Measurements from ENCODE around the gene OSCAR.
A peak's percentile ranks its signal among the peaks of the same experiment; 100 is the strongest.
"Not testable (repeated sequence)": the region's sequence is repeated elsewhere in the genome, so short reads cannot be mapped to it uniquely, and the experiment has no call there.

Gene OSCAR

GRCh38 chr19:54125713-54126112 lies 25.1 kb upstream of the OSCAR start:
- no peak for DNase-seq (ENCODE audit: low read depth)

GRCh38 chr19:54124393-54124792 lies 23.8 kb upstream of the OSCAR start:
- no peak for DNase-seq (ENCODE audit: low read depth)

- no peak for DNase-seq (ENCODE audit: low read depth)
Observed at GRCh38 chr19:54123682-54124081, 23.1 kb upstream of the OSCAR start.

- DNase-seq (ENCODE audit: low read depth), result no peak
Observed at GRCh38 chr19:54121259-54121658, 20.7 kb upstream of the OSCAR start.

GRCh38 chr19:54115109-54116063 lies 14.8 kb upstream of the OSCAR start, which contains the start of the genes PRPF31 and TFPT:
Gene PRPF31, plus strand, starts transcription at chr19:54115754. Its CDS starts 2,525 bp downstream, at chr19:54118279.
Gene TFPT, minus strand, starts transcription at chr19:54115657. Its CDS starts 388 bp downstream, at chr19:54115269.
- peak; percentile 89 for DNase-seq (ENCODE audit: low read depth)

- DNase-seq (ENCODE audit: low read depth), result peak; percentile 13
Observed at GRCh38 chr19:54114340-54115108, 13.9 kb upstream of the OSCAR start.

- DNase-seq (ENCODE audit: low read depth), result no peak
Observed at GRCh38 chr19:54109651-54110050, 9.0 kb upstream of the OSCAR start.

- no peak for DNase-seq (ENCODE audit: low read depth)
Observed at GRCh38 chr19:54108496-54108895, 7.9 kb upstream of the OSCAR start.

- no peak for DNase-seq (ENCODE audit: low read depth)
Observed at GRCh38 chr19:54107876-54108490, 7.4 kb upstream of the OSCAR start.

- no peak for DNase-seq (ENCODE audit: low read depth)
Observed at GRCh38 chr19:54106716-54107115, 6.1 kb upstream of the OSCAR start.

- DNase-seq (ENCODE audit: low read depth), result no peak
Observed at GRCh38 chr19:54105796-54106195, 5.2 kb upstream of the OSCAR start.

- DNase-seq (ENCODE audit: low read depth), result no peak
Observed at GRCh38 chr19:54104998-54105715, 4.6 kb upstream of the OSCAR start.

- peak; percentile 97 for DNase-seq (ENCODE audit: low read depth)
Observed at GRCh38 chr19:54102421-54103169, 2.0 kb upstream of the OSCAR start, which contains the start of gene NDUFA3. Gene NDUFA3, plus strand, starts transcription at chr19:54102855. Its CDS starts 24 bp downstream, at chr19:54102879.

- DNase-seq (ENCODE audit: low read depth), result not testable (repeated sequence)
Observed at GRCh38 chr19:54099903-54100255, 724 bp downstream of the OSCAR start.

GRCh38 chr19:54099190-54099902 lies 1.3 kb downstream of the OSCAR start:
- DNase-seq (ENCODE audit: low read depth), result no peak

GRCh38 chr19:54096617-54097106 lies 3.9 kb downstream of the OSCAR start:
- peak; percentile 9 for DNase-seq (ENCODE audit: low read depth)

- DNase-seq (ENCODE audit: low read depth), result peak; percentile 40
Observed at GRCh38 chr19:54095859-54096616, 4.6 kb downstream of the OSCAR start.

- no peak for DNase-seq (ENCODE audit: low read depth)
Observed at GRCh38 chr19:54095136-54095858, 5.3 kb downstream of the OSCAR start.

Measured in stimulated activated CD8-positive, alpha-beta memory T cell treated with anti-CD3 and anti-CD28 coated beads, Interleukin-12 subunit alpha, Interleukin-12 subunit beta, amount 100 ng/mL, for 4 hours (primary cell).